Activated CD8-positive, alpha-beta memory T cell treated with anti-CD3 and anti-CD28 coated beads for 24 hours (primary cell): ENCODE measurements around the gene FOXP3.
"Not testable (repeated sequence)": the region's sequence is repeated elsewhere in the genome, so short reads cannot be mapped to it uniquely, and the experiment has no call there.

Source experiments
- DNase-seq: peaks from one replicate; pipeline ENCODE4 v3.0.0-alpha.2; 2020

FOXP3 gene, protein sequence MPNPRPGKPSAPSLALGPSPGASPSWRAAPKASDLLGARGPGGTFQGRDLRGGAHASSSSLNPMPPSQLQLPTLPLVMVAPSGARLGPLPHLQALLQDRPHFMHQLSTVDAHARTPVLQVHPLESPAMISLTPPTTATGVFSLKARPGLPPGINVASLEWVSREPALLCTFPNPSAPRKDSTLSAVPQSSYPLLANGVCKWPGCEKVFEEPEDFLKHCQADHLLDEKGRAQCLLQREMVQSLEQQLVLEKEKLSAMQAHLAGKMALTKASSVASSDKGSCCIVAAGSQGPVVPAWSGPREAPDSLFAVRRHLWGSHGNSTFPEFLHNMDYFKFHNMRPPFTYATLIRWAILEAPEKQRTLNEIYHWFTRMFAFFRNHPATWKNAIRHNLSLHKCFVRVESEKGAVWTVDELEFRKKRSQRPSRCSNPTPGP

DNA sequence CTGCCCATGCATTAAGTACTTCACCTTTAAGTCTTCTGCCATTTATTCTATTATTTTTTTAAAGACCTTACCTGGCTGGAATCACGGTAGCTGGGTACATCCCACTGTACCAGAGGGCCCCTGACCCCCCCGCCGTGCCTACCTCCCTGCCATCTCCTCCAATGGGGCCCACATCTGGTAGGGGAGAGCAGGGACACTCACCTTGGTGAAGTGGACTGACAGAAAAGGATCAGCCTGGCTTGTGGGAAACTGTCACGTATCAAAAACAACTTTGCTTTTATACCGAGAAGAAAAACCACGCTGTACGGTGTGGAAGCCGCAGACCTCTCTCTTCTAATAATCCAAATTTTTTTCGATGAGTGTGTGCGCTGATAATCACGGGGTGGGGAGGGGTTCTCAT lies at the start of gene FOXP3:
Gene FOXP3 (minus strand): TSS at position 251 of the 400 bp plus-strand sequence. CDS start 6,205 bp downstream, outside the sequence.
- DNase-seq, result no peak

DNA sequence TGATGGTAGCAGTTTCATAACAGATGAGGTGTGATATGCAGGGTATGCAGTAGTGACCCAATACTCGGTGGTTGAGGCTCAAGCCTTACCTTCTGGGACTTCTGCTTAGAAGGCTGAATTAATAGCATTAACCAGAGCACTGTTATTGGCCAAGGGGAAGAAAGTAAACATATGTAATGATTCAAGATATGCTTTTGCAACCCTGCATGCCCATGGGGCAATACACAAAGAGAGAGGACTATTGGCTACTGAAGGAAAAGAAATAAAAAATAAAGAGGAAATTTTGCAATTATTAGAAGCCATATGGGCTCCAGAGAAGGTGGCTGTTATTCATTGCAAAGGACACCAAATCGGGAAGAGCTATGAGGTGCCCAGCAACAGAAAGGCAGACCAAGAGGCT lies 47.7 kb upstream of the FOXP3 start:
- no peak for DNase-seq

DNA sequence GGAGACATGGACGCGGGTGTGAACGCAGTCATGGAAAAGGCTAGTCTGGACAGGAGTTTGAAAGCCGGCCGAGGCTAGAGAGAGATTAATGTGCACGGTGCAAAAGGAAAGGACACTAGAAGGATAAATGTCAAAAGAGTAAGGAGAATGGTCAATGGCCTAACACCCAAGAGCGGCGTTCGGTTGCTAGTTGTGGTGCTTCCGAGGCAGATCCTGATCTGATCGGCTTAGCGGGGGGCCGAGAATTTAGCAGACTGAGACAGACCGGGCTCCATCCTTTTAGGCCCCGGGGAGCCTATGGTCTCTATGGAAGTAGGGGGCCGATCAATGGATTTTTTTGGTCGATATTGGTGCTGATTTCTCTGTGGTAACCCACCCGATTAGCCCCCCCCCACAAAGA lies 45.9 kb upstream of the FOXP3 start:
- DNase-seq, result no peak

DNA sequence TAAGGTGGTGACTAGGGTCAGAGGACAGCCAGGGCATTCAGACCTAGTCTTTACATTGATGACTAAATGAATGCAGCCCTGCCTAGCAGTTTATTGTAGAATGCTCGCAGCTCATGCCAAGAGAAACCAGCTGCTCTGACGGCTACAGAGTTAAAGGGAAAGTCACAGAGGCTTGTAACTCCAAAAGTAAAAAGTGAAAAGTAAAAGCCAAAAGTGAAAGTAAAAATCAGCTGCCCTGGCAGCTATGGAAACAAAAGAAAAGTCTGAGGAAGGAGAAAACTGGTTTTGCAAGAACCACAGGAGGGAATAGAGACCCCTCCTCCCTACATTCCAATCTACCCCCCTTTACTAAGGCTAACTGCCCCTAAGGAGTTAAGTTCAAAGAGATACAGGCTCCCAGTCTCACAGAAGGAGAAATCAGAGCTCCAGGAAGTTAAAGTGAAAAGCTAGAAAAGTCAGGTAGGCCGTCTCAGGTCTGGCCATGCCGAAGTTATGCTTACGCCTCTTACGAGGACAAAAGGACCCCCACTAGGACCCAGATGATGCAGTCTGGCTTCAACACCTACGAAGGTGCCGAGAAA lies 45.0 kb upstream of the FOXP3 start:
- no peak for DNase-seq

DNA sequence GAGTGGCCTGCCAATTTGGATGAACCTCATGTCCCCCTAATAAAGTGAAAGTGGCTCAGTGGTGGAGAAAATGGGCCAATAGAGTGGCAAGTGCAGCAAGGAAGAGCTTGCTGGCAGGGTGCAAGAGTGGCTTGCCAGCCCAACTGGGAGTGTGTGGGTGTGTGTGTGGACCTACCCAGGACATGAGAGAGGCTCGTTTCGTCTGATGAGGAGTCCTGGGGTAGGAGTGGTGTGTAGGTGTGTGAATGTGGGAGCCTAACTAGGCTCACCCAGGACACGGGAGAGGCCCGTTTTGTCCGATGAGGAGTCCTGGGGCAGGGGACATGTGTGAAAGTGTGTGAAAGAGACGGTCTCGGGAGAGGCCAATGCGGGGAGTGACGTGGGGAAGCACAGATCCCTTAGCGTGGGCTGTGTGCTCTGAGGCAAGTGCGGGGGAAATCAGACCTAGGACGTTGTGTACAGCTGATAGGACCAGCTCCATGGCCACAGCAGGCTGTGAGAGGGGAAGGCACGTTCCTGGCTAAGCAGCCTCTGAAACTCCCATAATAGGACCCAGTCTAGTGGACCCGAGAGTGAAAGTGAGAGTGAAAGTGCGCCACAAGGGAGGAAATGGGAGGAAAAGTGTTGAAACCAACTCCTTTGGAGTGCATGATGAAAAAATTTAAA lies 44.2 kb upstream of the FOXP3 start:
- DNase-seq, result no peak

DNA sequence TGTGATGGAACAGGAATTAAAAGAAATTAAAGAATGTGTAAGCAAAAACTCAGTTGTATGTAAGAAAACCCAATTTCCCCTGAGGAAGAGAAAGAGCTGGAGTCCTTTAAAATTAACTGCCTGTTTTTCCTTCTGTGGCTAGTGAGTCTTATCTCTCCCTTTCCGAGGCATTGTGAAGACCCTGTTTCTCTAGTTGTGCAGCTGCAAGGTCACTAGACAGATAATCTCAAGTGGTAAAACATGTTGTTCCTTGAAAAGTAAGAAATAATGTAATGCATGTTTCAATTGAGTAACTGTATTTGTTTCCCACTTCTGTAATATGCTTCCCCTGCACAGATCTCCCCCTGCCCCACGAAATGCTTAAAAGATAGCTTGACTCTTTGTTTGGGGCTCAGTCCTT lies 43.3 kb upstream of the FOXP3 start:
- not testable (repeated sequence) for DNase-seq

DNA sequence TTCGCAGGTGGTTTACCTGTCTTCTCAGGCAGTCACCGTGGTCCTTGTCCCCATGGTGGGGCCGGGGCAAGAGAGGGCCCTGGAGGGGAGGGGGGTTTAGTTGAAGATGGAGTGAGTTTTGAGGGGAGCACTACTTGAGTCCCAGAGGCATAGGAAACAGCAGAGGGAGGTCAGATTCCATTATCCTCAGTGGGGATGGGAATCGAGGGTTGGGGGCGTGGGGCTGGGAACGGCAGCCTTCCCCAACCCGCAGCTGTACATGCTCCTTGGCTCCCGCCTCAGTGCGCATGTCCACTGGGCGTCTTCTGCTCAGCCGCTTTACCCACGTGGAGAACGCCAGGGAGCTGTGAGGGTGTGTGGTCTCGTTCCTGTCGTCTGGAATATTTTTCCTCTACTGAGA lies 38.8 kb upstream of the FOXP3 start, which contains the start of gene GAGE10:
Gene GAGE10 (plus strand): TSS at position 301 of the 400 bp plus-strand sequence. CDS start 1,214 bp downstream, outside the sequence.
- DNase-seq, result no peak

DNA sequence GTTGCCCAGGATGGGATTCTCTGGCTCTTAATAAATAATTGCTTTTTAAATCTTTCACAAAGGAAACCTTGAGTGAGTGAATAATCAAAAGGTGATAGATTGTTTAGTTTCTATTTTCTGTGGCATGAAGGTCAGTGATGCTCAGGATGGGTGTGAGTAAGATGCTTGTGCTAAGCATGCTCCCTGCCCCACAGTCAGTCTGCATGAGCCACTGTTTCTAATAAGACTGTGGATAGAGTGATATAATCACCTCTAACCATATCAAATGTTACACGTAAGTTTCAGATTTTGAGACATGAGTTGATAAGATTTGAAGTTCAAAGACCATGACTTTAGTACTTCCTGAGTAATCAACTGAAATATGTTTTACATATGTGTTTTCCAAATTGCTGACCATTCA lies 36.2 kb upstream of the FOXP3 start:
- no peak for DNase-seq

DNA sequence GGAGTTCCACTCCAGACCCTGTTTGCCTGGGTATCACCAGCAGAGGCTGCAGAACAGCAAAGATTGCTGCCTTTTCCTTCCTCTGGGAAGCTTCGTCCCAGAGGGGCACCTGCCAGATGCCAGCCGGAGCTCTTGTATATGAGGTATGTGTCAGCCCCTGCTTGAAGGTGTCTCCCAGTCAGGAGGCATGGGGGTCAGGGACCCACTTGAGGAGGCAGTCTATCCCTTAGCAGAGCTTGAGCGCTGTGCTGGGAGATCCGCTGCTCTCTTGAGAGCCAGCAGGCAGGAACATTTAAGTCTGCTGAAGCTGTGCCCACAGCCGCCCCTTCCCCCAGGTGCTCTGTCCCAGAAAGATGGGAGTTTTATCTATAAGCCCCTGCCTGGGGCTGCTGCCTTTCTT lies 34.8 kb upstream of the FOXP3 start:
- not testable (repeated sequence) for DNase-seq

DNA sequence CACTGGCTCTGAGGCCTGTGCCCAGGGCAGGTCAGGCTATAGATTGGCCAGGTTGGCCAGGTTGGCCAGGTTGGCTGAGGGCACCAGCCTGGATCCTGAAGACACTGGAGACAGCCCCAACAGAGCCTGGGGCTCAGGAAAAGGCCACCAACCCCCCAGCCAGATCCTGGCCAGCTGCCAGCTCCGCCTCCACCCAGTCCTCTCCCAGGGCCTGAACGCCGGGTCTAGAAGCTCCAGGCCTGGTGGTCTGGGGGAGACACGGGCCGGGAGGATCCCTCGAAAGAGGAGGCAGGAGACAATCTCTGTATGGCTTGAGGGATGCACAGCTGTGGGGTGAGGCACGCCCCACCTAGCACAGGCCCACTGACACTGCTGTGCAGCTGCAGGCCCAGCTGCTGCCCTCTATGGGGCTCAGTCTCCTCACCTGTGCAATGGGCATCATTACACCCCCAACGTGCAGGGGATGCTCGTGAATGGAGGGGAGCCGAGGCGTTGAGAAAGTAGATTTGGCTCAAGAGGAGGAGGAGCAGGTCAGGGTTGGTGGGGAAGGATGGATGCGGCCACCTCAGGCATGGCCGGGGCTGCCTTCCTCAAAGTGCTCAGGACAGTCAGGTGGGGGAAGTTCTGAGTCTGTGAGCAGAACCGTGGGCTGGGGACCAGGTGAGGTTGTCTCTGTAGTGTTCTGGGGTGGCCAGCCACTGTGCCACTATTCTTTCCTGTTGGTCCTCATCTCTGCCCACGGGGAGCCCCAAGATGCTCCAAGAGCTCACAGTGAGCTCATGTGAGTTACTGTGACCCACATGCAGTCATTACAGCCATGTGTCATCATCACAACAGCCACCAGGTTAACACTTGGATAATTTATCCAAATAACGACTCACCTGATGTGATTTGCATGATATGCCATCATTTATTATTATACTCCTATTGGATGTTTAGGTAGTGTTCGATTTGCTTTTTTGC lies 28.2 kb upstream of the FOXP3 start:
- no peak for DNase-seq

DNA sequence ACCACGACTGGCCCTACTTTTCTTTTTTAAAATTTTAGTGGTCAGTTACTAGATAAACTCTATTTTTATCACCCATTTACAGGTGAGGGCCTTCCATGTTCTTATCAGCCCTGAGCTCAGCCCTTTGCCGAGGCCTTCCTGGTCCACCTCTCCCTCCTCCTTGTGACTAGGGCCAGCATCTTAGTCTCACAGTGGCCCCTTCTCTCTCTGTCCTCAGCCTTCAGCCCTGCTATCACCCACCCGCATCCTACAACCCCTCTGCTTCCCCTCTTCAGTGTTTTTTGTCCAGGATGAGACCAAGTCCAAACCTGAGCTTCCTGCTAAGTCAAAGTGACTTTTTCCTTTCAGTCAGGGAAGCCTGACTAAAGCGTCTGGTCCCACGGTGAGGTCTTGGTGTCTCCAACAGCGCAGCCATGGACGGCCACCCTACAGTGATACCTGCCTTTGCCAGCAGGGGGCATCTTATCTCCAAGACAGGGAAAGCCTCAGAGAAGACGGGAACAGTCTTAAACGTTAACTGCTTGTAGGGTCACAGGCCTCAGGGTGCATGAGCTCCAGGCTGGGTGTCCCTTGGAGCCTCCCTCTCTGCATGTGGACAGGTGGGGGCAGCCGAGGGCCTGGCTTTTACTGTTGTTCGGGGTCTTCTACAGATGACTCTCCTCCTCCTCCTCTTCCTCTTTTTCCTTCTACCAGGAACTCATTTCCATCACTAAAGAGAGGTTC lies 27.3 kb upstream of the FOXP3 start:
- peak; percentile 90 for DNase-seq

DNA sequence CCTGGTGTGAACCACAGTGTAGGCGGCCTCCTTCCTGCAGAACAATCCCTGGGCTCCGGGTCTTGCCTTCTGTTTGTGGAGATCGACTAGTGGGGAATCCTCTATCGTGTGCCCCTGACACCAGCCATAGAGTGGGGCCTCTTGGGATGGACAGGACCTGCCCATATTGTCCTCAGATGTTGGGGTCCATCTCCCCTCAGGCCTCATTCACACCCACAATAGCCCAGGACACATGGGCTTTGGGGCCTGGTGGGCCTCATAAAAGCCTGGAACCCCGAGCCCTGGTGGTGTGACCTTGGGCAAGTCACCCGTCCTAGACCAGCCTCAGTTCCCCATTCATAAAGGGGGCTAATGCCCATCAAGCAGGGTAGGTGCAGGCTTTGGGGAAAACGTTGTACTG lies 25.7 kb upstream of the FOXP3 start:
- DNase-seq, result no peak

DNA sequence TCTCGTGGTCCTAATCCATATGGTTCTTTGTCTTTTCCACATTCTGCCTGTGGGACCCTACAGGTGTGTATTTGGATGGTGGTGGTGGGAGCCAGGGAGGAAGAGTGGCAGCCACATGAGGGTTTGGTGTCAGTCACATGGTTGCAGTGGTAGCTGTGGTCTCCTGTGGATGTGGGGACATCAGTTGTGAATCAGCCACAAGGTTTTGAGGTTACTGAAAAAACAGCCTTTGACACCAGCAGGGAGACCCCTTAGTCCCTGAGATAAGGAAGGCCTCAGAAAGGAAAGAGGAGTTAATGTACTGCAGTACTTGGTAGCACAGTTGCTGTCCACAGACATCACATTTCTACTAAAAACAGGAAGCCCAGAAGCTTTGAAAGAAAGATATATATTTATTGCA lies 23.2 kb upstream of the FOXP3 start:
- DNase-seq, result no peak

DNA sequence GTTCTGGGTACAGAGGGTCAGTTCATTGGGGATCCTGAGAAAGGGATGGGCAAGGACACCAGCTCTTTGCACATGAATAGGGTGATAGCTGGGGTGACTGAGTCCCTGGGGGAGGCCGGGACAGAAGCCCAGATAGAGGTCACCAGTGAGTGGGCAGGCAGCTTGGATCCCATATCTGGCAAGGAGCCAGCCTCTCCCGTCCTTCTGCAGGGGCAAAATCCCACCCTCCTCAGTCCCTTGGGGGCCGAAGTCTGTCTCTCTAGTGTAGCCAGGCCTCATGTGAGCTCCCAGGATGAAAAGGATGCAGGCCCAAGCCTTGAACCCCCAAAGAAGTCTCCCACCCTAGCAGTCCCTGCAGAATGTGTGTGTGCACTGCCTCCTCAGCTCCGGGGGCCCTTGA lies 22.1 kb upstream of the FOXP3 start:
- DNase-seq, result no peak

DNA sequence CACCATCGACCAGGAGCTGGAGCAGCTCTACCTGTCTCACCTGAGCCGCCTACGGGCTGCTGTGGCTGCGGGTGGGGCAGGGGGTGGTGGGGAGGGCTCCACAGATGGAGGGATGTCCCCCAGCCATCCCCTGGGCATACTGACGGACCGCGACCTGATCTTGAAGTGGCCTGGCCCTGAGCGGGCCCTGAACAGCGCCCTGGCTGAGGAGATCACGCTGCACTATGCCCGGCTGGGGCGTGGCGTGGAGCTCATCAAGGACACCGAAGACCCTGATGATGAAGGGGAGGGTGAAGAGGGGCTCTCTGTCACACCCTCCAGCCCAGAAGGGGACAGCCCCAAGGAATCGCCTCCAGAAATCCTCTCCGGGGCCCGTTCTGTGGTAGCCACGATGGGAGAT lies 21.6 kb upstream of the FOXP3 start:
- DNase-seq, result no peak

DNA sequence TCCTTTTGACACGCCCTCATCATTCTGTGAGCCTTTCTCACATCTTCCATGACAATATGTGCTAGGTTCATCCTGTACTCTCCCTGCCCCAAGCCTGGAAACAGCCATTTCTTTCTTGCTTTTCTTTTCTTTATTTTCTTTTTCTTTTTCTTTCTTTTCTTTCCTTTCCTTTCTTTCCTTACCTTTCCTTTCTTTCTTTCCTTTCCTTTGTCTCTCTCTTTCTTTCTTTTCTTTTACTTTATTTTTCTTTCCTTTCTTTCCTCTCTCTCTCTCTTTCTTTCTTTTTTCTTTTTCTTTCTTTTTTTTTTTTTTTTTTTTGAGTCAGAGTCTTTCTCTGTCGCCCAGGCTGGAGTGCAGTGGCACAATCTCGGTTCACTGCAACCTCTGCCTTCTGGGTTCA lies 19.7 kb upstream of the FOXP3 start:
- DNase-seq, result no peak

DNA sequence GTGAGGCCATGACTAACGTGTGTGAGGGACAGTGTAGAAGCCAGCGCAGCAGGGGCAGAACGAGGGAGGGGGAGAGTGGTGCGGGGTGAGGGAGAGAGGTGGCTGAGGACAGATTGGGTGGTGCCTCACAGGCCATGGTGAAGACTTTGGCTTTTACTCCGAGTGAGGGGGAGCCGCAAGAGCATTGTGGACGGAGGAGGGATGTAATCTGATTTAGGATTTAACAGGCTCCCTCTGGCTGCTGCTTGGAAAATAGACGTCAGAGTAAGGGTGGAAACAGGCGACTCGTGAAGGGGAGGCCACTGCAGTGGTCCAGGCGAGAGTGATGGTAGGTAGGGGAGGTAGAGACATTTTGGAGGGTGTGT lies 18.1 kb upstream of the FOXP3 start:
- no peak for DNase-seq

DNA sequence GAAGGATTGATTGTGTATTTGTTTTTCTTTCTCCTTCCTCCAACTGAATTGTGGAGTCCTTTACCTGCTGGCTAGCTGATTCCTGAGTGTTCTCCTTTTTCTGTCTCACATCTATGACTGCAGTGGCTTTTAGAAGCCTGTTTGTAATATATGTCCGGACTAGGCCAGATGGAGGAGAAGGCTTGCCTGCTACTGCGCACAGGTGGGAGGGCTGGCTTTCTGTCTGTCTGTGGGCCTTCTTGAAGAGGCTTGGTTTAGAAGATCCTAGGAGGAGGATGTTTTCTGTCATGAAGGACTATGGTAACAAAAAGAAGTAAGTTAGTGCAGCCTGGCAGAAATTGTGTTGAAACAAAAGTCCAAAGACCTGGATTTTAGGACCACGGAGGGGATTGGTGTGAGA lies 13.6 kb upstream of the FOXP3 start:
- DNase-seq, result peak; percentile 57

DNA sequence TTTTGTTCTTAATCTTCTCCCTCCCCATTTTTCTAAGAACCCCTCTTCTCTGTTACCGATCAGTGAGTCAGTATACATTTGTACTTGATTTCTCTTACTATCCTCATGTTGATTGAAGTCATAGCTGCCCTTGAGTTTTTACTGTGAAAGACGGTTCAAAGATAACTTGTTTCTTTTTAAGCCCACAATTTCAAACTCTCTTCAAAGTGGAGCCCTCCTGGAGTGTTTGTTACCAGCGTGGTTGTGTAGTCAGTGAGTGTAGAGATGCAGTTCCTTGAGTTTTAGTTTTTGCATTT lies 13.0 kb upstream of the FOXP3 start:
- no peak for DNase-seq

DNA sequence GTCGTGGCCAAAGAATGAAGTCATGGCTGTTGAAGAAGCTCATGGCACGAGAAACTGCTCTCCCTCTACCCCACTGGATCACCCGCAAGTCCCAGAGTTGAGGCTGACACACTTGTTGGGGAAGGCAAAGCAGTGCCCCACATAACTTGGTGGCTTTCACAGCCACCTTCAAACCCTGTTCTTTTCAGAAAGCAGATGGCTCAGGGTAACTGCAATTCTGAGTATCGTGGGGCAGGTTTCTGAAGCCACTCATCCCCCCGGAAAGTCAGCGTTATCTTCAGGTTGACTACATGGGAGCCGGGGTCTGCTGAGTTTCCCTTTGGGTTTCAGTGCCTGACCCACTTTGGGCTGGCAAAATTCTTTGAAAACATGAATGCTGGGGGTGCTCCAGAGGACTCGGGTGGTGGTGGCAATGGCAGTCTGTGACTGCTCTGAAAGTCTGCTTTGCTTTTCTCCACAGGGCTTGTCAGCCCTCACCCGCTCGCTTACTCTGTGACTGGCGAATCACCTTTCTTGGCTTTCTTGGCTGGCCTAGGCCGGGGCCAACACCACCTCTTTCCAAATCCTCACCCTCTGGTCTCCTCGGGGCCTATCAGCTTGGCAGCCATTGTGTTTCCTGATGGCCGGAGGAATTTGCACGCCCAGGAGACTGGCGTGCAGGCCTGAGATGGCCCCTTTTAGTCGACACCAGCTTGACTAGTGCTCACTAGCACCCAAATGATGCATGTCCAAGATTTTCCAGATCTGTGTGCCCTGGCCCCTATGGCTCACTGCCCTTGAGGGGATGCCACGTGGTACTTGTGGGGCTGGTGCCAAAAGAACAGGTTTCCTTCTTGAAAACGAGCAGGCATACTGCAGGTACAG lies 12.4 kb upstream of the FOXP3 start:
- peak; percentile 72 for DNase-seq

DNA sequence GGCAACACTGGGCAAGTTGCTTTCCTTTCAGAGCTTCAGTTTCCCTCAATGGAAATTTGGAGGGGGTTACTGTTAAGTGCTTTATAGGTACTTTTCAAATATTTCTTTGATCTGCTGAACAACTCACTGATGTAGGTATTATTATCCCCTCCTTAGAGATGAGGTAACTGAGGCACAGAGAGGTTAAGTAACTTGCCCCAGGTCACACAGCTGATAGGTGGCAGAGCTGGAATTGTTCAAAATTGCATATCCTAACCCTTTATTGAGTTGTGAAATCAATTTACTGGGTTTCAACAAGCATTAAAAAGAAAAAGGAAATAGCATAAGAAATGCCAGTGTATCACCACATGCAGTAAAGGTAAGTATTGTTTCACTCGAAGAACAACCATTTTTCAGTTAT lies 11.7 kb upstream of the FOXP3 start:
- no peak for DNase-seq
